GM21381 (cell line): ENCODE data around the gene CDH15.
A peak's percentile ranks its signal among the peaks of the same experiment; 100 is the strongest.

ENCODE experiments used
- ATAC-seq: cut with Tn5 transposase; IDR thresholded peaks from one replicate; pipeline ENCODE4 v1.9.1; 2021; ENCODE audit warnings: mild to moderate bottlenecking, moderate library complexity; ENCODE audit not compliant: unreplicated experiment

CDH15 gene

GRCh38 chr16:89171216-89172170 is at the start of gene CDH15:
TSS of gene CDH15 (plus strand) at chr16:89171748. CDS start at chr16:89171832, 84 bp downstream.
- ATAC-seq: peak; percentile 85

- no peak for ATAC-seq
Observed at GRCh38 chr16:89122322-89122851, 49.2 kb upstream of the CDH15 start.

- no peak for ATAC-seq
Observed at GRCh38 chr16:89123001-89123830, 48.3 kb upstream of the CDH15 start.

DNA sequence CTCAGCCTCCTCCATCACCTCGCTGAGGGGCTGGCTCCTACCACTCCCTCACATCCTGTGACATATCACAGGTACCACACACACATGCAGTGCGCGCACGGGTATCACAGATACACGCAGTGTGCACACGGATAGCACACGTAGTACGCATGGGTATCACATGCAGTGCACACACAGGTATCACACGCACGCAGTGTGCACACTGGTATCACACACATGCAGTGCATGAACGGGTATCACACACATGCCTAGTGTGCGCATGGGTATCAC is 47.8 kb upstream of the CDH15 start:
- no peak for ATAC-seq

- ATAC-seq: no peak
Observed at GRCh38 chr16:89129378-89129777, 42.2 kb upstream of the CDH15 start.

GRCh38 chr16:89130448-89130847 is 41.1 kb upstream of the CDH15 start:
- no peak for ATAC-seq

GRCh38 chr16:89131783-89132182 is 39.8 kb upstream of the CDH15 start:
- ATAC-seq: no peak

- ATAC-seq: no peak
Observed at GRCh38 chr16:89132194-89133005, 39.1 kb upstream of the CDH15 start.

DNA sequence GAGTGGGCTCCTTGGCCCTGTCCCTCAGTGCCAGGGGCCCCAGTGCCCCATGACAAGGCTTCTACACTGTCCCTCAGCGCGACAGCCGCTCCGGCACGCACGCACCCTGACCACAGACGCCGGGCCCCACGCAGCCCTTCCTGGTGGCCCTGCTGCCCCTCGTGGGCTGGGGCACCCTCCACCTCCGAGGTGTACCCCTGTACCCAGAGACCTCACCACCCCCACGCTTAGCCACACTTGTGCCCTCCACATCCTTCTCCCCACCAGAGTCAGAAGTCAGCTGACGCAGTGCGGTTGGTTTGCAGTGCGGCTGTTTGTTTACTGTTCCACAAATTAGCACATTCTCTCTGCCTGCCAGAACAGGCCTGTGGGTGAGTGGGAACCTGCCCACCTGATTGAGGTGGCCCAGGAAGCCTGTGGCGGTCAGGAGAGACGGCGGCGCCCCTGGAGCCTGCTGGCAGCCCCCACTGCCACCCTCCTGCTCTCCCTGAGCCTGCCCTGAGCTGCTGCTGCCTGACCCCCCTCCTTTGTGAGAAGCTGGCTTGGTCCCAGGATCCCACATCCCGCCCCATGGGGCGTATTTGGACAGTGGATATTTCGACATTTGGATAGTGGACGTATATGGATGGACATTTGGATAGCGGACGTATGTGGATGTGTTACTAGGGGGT is 38.0 kb upstream of the CDH15 start:
- ATAC-seq: no peak

DNA sequence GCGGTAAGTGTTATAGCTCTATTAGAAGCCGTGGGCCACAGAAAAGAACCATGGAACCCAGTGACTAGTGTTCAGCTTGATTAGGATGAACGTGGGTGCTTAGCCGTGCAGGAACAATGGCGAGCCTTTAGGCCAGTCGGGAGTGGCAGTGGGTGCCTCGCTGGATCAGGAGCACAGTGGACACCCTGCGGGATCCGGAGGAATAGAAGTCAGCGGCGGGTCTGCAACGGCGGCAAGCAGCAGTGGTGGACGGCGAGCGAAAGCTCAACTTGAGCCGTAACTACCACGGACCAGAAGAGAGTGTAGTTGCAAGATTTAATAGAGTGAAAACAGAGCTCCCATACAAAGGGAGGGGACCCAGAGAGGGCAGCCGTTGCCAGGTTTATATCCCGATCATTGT is 37.3 kb upstream of the CDH15 start:
- no peak for ATAC-seq

DNA sequence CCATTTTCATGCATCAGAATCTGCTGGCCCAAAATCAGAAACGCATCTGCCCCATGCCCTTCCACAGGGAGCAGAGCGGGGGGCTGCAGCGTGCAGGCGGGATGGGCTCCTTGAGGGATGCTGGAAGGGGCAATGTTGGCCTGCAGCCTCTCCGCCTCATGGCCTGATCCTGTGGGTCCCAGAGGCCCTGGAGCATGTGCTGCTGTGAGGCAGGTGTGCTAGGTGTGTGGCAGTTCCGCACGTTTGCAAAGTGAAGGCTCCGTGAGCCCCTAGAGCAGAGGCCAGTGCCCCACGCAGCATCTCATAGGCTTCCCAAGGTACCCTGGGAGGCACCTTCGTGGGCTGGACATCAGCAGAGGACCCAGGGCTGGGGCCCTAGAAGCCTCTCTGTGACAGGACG is 36.4 kb upstream of the CDH15 start:
- no peak for ATAC-seq

- no peak for ATAC-seq
Observed at GRCh38 chr16:89135971-89136765, 35.4 kb upstream of the CDH15 start.

DNA sequence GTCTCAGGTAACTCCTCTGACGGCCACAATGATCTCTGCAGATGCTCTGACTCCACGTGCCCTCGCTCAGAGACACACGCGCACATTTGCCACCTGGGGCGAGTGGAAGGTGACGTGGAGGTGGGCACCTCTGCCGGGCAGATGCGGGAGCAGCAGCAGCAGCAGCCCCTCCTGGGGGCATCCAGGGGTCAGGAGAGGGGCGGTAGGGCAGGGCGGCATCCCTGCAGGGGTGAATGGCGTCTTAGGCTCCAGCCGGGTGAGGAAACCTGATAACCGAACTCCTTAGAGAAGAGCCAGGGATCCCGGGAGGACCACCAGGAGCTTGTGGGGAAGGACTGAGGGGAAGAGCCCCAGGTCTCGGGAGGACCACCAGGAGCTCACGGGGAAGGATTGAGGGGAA is 34.6 kb upstream of the CDH15 start:
- no peak for ATAC-seq

DNA sequence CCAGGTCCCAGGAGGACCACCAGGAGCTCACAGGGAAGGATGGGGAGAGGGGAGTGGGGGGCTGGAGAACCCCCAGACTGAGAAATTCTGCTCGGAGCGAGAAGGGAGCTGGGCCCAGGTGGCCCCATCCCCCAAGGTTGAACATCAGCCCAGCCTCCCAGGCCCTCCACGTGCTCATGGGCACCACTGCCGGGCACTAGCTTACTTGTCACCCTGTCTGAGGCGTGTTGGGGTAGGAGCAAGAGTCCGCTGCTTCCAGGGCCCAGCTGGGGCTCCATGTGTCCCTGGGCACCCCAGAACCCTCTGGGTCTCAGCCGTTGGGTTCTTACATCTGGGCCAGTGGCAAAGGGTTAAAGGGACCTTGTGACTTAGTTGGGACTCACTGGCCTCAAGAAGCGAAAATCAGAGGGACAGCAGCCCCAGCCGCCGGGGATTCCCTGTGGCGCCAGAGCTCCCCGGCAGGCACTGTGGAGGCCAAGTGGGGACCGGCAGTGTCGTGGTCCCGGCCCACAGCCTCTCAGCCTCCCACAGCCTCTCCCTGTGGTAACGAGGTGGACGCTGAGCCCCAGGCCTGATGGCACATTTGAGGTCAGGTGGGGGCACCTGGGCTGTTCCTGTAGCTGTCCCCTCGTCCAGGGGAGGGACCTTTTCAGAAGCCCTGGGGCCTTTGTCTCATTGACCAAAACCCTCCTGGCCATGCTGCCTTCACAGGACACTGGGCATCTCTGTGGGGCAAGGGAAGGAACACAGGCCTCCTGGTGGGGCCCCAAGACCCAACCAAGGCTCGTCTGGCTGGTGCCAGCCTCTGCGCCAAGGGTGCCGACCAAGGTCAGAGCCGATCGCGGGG is 33.7 kb upstream of the CDH15 start:
- ATAC-seq: no peak

GRCh38 chr16:89138513-89138795 is 33.1 kb upstream of the CDH15 start:
- no peak for ATAC-seq

DNA sequence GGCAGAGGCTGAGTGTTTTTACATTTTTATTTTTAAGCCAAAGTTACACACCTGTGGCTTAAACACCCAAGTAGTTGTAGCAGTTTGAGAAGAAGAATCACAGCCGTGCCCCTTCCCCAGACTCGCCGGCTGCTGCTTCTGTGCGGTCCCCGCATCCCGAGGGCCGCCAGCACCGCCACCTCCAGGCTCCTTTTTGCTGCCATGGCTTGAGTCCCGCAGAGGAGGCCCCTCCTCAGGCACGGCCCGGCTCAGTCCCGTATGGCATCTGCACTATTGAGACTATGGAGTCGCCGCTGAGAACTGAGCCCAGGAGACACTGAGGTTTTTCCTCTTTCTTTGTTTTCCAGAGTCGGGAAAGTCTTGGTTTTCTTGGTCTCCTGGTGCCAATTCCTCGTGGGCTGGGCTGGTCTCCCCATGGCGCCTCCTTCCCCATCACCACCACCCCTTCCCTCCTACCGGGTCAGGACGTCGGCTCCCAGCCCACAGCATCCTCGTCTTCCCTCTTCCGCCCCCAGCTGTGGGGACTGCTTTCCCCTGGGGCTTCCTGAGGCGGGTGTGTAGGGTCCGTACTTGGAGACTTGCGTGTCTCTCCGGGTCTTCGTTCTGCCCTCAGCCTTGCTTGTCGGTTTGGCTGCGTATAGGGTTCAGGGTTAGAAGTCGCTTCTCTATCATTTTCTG is 32.6 kb upstream of the CDH15 start:
- no peak for ATAC-seq

GRCh38 chr16:89139907-89140361 is 31.6 kb upstream of the CDH15 start:
- no peak for ATAC-seq

DNA sequence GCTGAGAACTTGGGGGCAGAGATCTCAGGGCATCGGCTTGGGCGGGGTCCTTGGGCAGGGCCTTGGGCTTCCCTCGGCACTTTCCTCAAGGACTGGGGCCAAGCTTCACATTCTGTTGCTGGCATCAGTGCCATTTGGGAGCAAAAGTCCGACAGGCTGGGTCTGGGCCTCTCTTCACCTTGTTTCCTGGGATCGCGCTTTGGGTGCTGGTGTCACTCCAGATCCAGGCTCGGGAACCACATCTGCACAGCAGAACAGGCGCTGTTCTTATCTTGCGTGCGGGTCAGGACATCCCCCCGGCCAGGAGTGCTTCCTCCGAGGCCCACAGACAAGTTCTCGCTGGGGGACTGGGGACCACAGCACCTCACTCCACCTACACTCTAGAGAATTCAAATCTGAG is 31.1 kb upstream of the CDH15 start:
- no peak for ATAC-seq
